NCI-H1436 treated with DMSO at 0.1 percent for 48 hours (cell line): ENCODE measurements around the gene CST7.

Experiments
- DNase-seq: peaks from one replicate; lab custom pipeline; 2025; lab: John Stamatoyannopoulos, UW

Gene CST7

GRCh38 chr20:25005220-25005619 is 56.2 kb downstream of the CST7 start:
- DNase-seq = no peak

GRCh38 chr20:25005661-25006060 is 56.6 kb downstream of the CST7 start:
- DNase-seq = no peak

- DNase-seq = no peak
Observed at GRCh38 chr20:25006431-25007167, 57.5 kb downstream of the CST7 start.

GRCh38 chr20:25007491-25008305 is 58.6 kb downstream of the CST7 start:
- DNase-seq = no peak

- no peak for DNase-seq
Observed at GRCh38 chr20:25008388-25009217, 59.5 kb downstream of the CST7 start.
